Stimulated activated CD8-positive, alpha-beta memory T cell treated with anti-CD3 and anti-CD28 coated beads, Interleukin-7, amount 100 ng/mL, for 48 hours (primary cell): ENCODE data around the gene ZBTB38.
A peak's percentile ranks its signal among the peaks of the same experiment; 100 is the strongest.

Source experiments
- DNase-seq, 2 donors: peaks; one replicate each; pipeline ENCODE4 v3.0.0-alpha.2; 2020; ENCODE audit warnings: low read depth in 1 of 2; ENCODE audit errors: extremely low read depth in 1 of 2

ZBTB38 gene

DNA sequence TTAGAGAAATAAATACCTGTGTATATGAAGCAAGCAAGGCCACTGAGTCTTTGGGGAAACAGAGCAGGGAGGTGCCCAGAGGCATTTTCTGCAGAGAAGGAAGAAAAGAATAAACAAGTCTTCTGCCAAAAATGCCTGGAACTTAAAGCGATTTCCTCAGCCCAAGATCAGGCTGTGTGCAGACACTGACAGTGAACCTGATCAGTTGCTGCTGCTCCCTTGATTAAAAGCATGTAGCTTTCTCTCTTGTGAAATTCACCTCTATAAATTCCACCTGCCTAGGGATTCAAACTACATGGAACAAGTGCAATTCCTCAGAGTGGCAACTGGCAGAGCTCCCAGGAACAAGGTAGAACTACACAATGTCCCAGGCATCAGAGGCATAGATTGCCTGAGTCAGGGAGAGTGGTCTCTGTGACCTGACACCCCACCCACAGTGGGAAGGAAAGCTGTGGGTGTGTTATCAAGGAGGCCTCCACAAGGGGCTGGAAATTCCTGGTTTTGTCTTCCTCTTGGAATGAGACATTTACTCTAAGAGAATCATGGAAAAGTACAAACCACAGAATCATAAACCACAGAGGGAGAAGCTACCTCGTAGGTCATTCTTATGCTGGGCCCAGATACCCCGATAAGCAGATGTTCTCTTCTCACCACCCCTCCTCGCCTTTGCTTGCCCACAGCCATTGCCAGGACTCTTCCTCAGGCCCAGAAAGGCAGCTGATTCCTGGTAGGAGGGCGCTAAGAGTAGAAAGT is 1.8 kb upstream of the ZBTB38 start:
- no peak for DNase-seq

DNA sequence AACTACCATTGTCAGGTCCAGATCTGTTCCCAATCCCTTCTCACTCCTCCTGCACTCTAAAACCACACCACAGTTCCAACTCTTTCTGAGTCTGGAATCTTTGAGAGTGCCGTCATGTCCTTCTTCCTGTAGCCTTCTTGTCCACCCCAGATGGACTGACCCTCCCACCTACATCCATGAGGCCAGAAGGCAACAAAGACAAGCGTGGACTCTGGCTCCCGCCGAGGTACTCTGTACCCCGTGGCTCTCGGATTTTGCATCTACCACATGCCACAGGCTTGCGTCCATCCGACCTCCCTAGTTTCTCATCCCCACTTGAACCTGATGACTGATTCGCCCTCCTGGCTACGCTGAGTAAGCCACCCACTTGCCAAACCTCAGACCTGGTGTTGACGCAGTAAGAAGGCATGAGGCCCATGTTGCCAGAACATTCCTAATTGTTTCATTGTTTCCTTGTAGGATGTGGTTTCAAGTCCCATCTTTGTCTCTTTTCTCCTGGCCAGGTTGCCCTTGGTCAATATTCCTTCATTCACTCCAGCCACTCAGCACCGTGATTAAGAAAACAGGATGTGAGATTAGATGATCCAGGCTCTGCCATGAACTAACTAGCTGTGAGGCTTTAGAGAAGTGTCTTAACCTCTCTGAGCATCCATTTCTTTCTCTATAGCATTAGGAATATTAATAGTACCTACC is 1.1 kb upstream of the ZBTB38 start:
- no peak for DNase-seq

DNA sequence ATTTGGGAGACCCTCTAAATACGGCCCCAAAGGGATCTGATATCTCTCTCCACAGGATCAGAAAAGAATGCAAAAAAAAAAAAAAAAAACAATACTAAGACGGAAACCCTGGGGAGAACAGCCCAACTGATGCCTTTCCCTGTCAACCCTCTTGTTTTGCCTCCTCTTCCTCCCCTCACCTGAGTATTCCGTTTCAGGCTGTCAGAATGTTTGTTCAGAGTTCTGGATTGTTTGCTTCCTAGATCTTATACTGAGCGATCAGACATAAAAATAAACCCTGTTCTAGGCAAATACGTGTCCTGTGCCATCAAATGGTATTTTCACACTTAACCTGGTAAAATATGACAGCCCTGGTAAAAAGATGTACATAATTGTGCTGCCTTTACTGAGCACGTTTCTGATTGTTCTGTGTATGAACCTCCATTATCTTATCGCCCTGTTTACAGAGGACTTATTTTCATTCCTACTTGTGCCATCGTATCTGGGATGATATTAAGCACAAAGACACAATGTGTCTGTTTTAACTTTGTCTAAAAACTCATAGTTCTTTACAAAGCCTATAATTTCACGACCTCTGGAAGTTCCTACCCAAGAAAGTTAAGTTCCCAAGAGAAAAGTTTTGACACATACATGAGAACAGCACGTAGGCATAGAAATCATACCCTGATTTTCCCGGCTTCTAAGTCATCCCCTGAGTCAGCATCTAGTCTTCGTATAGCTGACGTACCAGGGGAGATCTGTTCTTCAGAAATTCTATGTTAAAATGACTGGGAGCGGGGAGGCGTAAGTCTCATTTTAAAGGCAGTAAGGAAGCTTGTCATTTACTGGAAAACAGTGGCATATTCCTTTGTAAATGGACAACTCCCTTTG is 856 bp downstream of the ZBTB38 start:
- DNase-seq: no peak

DNA sequence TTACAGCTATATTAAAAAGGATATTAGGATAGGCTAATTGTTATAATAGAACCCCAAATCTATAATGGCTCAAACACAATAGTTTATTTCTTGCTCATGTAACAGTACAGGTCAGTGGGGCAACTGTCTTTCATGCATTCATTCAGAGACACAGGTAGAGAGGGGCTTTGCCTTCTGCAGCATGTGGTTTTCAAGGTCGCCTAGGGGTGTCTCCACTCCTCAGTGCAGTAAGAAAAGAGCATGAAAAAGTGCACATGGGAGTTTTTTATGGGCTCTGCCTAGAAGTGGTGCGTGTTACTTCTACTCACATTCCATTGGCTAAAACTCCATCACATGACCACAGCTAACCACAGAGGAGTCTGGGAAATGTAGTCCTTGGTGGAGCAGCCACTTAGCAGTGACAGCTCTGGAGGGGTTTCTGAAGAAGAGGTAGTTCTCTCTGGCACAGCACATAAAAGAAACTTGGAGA is 1.8 kb downstream of the ZBTB38 start:
- DNase-seq: peak in 1 of 2 donors; percentile 46

DNA sequence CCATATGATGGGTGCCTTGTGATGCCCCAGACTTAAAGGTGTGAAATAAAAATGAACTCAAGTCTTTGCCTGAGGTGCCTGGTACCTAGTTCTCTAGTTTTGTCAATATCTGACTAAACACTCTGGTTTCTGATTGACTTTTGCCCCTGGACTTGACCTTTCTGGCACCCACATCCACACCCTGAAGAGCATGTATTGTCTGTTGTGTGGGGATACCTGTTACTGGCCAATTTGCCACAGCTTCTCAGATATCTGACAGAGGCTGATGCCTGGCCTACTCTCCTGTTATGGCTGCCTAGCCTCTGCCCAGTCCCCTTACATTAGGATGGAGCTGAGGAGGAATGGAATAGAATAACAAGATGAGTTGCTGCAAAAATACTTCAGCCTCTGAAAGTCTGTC is 3.6 kb downstream of the ZBTB38 start:
- no peak for DNase-seq

DNA sequence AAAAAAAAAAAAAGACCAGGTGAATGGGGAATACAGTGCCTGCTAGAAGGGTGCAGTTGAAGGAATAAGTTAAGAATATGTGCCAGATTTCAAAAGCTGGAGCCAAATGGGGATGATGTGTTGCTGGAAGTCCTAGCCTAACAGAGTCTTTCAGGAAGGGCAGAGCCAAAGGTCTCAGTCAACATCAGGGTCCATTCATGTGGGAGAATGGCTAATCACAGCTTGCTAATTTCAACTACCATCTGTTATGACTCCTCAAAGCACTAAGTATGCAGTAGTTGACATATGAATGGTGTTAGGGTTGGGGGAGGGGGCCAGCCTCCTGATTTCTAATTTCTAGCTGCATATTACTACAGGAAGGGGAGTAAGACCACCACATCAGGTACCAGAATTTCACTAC is 4.4 kb downstream of the ZBTB38 start:
- DNase-seq: no peak

DNA sequence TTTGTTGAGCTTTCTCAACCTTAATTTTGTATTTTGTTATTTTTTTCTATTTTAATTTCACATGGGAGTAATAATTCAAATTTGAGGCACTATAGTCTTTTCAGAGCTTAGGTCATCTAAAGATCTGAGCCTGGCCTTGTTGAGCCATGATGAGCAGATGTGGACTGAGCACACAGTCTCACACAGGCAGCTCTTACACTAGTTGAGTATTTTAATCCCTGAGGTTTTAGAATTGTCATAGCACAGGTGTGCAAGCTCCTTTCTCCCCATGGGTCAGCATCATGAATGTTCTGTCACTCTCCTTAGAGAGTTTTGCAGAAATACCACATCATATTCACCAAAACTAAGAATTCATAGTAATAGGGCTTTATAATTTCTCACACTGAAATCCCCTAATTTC is 4.9 kb downstream of the ZBTB38 start:
- DNase-seq: no peak

DNA sequence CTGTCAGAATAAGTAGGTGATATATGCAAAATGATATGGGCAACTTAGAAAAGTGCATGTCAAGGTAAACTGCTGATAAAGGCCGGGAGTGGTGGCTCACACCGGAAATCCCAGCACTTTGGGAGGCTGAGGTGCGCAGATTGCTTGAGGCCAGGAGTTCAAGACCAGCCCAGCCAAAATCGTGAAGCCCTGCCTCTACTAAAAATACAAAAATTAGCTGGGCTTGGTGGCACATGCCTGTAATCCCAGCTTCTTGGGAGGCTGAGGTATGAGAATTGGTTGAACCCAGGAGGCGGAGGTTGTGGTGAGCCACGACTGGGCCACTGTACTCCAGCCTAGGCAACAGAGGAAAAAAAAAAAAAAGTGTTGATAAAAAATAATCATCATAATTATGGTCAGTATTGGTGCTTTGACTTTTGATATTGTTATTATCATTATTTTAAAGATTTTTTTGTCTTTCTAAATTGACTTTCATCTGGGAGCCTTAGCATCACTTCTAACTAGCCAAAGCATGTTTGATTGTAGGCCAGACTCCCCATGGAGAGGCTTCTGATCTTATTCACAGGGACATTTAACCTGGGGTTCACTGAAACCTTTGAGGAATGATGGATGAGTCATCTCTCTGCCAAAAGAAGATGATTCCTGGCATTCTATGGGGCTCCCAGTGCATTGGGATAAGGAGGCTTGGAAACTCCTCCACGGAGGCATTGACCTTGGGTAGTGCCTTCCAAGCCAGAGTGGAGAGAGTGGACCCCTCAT is 5.6 kb downstream of the ZBTB38 start:
- no peak for DNase-seq

DNA sequence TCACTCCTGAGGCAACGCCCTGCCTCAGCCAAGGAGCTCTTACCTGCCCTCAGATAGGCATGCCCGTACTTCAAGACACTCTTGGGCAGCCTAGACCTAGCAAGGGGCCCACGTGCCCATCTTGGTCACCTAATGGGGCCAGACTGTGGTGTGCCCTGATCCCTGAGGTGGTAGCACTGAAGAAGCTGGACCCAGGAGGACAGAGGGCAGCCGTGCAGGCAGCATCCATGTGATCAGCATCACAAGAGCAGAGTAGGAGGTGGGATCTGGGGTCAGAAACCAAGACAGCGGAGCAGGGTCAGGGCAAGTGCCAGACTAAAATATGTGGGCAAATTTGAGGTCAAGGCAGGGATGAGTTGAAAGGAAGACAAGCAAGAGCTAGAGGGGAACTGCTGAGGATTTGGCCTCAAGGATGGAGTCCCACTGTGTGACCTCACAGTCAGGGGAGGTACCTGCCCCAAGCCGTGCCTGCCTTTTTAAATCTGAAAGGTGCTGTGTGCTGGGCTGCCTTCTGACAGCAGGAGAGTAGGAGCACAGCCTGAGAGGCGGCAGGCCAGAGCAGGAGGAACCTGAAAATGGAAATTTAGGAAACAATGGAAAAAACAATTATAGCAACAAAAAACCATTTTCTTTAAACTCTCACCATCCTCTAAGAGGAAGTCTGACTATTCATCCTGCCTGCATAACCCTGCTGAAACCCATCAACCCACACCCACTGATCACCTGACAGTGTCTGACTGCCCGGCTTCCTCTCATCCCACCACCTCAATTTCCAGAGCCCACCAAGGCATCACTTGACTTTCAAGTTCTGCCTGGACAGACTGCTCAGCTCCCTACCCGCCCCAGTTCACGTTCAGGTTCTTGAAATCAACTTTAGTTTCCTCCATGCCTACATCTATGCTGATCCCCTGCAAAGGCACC is 7.3 kb downstream of the ZBTB38 start:
- DNase-seq: no peak

DNA sequence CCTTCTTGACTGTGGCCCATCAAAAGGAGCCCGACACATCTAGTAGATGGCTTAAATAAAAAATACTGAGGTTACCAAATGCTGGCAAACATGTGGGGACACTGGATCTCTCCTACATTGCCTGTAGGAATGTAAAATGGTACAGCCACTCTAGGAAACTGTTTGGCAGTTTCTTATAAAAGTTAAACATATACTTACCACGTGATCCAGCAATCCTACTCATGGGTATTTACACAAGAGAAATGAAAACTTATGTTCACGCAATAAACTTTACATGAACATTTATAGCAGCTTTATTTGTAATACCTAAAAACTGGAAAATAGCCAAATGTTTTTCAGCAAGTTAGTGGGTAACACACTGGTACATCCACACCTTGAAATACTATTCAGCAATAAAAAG is 9.1 kb downstream of the ZBTB38 start:
- no peak for DNase-seq

DNA sequence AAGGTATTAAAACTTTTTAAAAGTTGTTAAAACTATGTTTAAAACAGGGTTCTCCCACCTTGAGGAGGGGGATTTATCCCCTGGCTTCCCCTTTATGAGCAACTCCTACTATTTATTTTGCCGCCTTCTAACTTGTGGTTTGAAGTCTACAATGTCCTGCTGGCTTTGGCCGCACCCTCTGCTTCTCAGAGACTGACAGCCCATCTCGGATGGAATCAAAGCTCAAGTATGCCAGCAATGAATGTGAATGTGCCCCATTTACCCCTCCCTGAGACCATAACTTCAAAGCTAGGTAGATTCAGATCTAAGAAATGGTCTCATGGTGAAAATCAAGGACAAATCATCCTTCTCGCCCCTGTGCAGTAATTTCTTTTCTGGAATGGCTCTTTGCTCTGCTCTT is 10.3 kb downstream of the ZBTB38 start:
- no peak for DNase-seq

DNA sequence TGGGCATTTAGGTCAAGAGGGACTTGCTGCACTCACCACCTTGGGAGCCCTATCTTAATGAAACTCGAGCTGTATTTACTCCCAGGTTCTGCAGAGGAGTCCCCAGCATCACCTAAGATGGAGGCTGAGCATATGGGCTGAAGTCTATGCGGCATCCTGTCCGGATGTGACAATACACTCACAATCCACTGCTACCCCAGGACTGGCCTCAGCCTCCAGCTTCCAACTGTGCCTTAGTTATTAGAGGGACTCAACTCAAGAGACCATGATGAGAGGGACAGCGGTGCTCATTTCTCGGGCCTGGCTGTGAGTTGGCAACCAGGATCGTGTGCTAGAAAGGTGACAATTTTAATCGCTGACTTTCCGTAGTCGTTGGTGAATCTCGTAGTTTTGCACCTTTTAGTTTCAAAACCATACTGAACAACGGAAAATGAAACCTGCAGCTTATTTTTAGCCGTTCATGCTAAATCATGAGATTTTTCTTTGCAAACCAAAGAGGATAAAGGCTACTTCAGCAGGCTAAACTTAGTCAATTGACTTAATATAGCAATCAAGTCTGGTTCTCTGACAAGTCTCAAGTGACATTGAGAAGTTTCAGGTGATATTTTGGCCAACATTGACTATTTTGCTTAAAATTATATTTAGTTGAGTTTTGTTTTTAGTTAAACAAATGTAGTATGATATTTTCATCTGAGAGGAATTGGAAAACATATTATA is 11.1 kb downstream of the ZBTB38 start:
- DNase-seq: no peak

DNA sequence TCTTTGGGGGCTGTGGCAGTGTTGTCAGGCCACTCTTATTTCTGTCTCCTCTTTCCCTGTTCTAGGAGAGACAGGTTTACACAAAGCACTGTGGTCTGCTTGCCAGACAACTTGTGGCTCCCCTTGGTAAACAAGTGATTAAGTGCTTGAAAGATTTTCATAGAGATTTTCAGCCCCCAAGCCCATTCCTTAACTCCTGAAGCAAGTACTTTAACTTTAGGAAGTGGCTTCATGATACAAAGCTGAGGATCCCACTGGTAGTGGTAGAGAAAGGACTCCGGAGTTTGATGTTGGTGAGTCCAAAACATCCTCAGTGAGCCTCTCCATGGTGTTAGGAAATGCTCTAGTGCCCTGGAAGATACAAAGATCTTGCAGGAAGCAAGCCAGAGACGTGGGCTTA is 12.0 kb downstream of the ZBTB38 start:
- no peak for DNase-seq

DNA sequence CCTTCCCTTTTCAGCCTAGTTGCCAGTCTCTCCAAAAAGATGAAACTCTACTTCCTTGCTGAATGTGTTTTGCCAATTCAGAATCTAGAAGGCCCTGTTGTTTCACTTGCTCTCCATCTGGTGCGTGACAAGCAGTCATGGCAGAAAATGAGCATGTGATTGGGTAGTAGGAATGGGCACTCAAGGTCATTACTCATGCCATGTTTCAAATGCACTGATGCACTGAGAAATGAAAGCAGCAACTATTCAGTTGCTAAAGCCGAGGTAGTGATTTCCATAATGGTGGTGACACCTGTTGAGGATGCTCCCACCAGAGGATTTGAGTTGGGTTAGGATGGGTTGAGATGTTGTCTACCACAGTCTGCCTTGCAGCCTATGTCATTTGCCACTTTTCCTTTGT is 12.7 kb downstream of the ZBTB38 start:
- no peak for DNase-seq

DNA sequence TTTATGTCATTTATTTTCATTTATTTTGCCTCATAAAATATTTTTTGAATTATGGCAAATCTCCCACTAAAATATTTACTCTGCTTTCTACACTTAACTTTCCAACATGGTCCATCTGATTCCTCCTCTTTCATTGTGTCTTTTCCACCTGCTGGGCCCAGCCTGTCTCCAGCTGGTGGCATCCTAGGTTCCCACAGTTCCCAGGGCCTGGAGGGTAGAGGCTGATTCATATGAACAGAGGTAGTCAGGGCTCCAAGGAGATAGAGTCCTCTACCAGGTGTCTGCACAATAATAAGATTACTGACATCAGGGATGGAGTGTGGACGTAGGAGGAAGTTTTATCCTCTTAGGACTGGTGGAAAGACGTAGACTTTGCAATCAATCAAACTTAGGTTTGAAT is 14.3 kb downstream of the ZBTB38 start:
- no peak for DNase-seq

DNA sequence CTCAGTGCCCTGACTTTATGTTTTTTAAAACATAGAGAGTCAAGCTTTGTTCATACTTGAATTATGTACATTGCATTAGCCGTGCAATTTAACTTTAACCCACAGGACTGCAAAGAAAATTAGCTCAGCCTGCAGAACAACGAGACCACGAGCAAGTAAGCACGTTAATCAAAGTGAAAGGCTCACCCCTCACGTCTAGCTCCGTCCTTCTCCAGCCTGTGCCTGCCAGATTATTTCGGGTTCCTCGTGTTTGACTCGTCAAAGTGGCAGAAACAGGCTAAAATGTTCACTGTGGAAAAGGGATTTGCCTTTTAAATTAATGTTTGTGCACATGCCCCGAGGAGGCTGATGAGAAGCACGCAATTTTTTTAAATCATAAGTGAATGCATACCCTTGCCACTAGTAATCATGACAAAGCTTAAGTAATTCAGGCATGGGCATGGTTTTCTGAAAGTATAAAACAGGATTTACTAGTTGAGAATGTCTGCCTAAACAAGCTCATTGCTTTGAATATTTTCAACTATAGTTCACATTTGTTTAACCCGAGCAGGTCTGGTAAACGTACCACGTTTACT is 15.3 kb downstream of the ZBTB38 start:
- DNase-seq: no peak

DNA sequence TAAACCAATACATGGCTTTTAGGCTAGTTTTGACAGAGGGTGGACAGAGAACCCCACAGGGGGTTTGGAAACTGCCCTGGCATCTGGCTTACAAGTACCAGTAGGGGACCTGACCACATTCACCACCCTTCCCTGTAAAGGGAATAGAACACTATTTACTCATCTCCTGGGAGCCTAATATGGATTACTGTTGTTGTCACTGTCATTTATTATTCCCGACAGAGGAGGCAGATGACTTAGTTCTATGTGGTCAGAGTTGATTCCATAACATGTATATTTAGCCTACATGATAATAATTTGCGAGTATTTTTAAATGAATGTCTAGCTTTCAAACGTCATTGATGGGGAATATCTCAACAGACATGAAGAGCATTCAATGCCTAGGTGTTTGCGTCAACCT is 15.9 kb downstream of the ZBTB38 start:
- DNase-seq: no peak

DNA sequence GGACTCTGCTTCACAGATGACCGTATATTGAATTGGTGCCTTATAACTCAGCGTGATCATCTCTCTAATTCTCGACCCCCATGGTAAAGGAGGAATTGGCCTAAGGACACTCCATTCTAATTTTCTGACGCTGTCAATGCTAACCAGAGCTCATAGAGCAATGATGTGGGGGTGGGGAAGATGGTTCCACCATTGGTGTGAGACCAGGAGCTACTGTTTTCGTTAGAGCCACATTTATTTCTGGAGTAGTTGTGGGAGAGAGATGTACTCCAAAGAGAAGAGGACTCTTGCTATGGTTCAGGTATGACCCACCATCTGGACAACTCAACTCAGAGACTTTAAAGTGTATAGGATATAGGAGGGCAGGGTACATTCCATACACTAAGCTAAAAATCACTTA is 16.3 kb downstream of the ZBTB38 start:
- DNase-seq: no peak
